Astrocyte of the spinal cord (primary cell): ENCODE measurements around the gene IFRD2.
"Not testable (repeated sequence)": the region's sequence is repeated elsewhere in the genome, so short reads cannot be mapped to it uniquely, and the experiment has no call there.

Source experiments
- DNase-seq: peaks from one replicate; pipeline ENCODE4 v3.0.0; 2011; ENCODE audit warnings: low read depth, low spot score
- H3K4me3 ChIP-seq: 2 replicates; pipeline ENCODE4 v1.5.1; 2011; ENCODE audit warnings: low read depth, mild to moderate bottlenecking, low read length, moderate library complexity
- CTCF ChIP-seq: IDR thresholded peaks from 2 replicates; pipeline ENCODE4 v1.5.1; 2012; ENCODE audit warnings: low read depth, mild to moderate bottlenecking, low read length, inconsistent platforms
- in situ Hi-C: cut with HindIII; loops from 2 replicates; pipeline ENCODE4 v1.10.0; 2017; ENCODE audit warnings: low sequenced_read_pairs

Gene IFRD2

GRCh38 chr3:50248387-50248786 is 43.8 kb downstream of the IFRD2 start:
- H3K4me3 ChIP-seq = no peak overlapping the region
- in situ Hi-C loops = no loop called here
- no peak for DNase-seq
- no peak for TF ChIP-seq CTCF

GRCh38 chr3:50246517-50246954 is 45.7 kb downstream of the IFRD2 start:
- in situ Hi-C loops = no loop called here
- peak; percentile 98 for DNase-seq
- no peak for TF ChIP-seq CTCF
- H3K4me3 ChIP-seq = no peak overlapping the region

GRCh38 chr3:50245831-50246516 is 46.3 kb downstream of the IFRD2 start:
- TF ChIP-seq CTCF = peak; percentile 100
- in situ Hi-C loops = no loop called here
- peak; percentile 94 for DNase-seq
- H3K4me3 ChIP-seq = peak overlapping the region; percentile 22

- no peak for DNase-seq
- H3K4me3 ChIP-seq = peak overlapping the region; percentile 22
- in situ Hi-C loops = no loop called here
- TF ChIP-seq CTCF = no peak
These were observed 46.9 kb downstream of the IFRD2 start for GRCh38 chr3:50245251-50245745.

- in situ Hi-C loops, H3K4me3 ChIP-seq, DNase-seq: not testable (repeated sequence)
These were observed 47.4 kb downstream of the IFRD2 start for GRCh38 chr3:50244813-50245212.

GRCh38 chr3:50243543-50243895 is 48.7 kb downstream of the IFRD2 start:
- in situ Hi-C loops = no loop called here
- no peak overlapping the region for H3K4me3 ChIP-seq
- DNase-seq = no peak
- no peak for TF ChIP-seq CTCF

GRCh38 chr3:50242851-50243542 is 49.2 kb downstream of the IFRD2 start:
- TF ChIP-seq CTCF = no peak
- in situ Hi-C loops = no loop called here
- H3K4me3 ChIP-seq = no peak overlapping the region
- peak; percentile 55 for DNase-seq
